ENCODE data around the gene DTX3.

Gene DTX3

GRCh38 chr12:57577981-57578758 is 26.5 kb upstream of the DTX3 start:
- no peak for DNase-seq (ENCODE audit: low read depth)
- no peak overlapping the region for H3K4me3 ChIP-seq (ENCODE audit: control insufficient read depth, low read depth, low read length)
- TF ChIP-seq, protein P1, sequence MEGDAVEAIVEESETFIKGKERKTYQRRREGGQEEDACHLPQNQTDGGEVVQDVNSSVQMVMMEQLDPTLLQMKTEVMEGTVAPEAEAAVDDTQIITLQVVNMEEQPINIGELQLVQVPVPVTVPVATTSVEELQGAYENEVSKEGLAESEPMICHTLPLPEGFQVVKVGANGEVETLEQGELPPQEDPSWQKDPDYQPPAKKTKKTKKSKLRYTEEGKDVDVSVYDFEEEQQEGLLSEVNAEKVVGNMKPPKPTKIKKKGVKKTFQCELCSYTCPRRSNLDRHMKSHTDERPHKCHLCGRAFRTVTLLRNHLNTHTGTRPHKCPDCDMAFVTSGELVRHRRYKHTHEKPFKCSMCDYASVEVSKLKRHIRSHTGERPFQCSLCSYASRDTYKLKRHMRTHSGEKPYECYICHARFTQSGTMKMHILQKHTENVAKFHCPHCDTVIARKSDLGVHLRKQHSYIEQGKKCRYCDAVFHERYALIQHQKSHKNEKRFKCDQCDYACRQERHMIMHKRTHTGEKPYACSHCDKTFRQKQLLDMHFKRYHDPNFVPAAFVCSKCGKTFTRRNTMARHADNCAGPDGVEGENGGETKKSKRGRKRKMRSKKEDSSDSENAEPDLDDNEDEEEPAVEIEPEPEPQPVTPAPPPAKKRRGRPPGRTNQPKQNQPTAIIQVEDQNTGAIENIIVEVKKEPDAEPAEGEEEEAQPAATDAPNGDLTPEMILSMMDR (conservative IDR thresholded peaks at IDR 0.05; ENCODE audit: control insufficient read depth, insufficient read depth, low read depth, low read length), result no peak

DNA sequence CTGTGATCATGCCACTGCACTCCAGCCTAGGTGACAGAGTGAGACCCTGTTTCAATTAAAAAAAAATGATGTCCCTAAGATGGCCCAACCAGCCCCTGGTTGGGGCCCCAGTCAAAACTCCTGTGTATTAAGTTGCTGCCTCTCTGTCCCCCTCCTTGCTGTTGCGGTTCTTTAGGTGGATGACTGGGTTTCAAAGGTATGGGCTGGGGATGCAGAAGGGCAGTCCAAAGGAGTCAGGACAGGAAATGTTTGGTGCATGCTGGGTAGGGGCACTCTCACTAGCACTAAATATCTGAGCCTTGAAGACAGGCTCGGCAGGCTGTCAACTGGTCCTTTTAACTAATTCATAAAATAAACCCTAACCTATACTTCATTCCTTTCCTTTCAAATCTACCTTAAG is 25.6 kb upstream of the DTX3 start:
- no peak overlapping the region for H3K4me3 ChIP-seq (ENCODE audit: control insufficient read depth, low read depth, low read length)
- TF ChIP-seq, protein P1 (conservative IDR thresholded peaks at IDR 0.05; ENCODE audit: control insufficient read depth, insufficient read depth, low read depth, low read length), result no peak
- no peak for DNase-seq (ENCODE audit: low read depth)

DNA sequence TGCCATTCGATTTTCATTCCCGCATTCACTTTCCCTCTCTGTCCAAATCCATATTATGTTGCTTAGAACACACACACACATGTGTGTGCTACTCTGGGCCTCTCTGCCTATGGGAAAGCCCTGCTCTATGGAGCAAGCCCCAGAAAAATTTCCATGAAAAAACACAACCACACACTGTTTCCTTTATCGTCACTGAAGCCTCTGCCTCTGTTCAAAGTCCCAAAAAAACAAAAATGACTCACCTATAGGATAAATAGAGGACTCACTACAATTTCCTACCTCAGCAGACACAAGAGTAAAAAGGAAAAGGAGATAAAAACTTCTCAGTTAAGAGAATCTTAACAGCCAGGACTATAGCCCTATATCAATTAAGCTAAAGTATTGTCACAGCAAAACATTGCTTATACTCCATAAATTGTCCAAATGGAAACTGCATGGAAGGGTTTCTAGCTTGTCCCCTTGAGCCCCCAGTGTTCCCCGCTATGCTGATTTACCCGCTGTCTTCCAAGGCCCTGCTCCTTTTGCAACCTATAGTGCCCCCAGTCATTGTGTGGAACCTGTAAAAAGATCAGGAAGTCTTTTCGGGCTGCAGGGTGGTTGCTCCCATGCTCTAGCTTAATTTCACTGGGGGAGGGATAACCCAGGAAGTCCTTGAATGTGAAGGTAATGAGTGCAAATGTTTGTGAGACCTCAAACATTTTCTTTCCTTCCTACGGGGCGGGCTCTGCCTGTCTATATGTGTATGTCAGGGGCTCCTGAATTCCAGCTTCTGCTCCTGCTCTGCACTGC is 24.8 kb upstream of the DTX3 start:
- DNase-seq (ENCODE audit: low read depth), result no peak
- no peak overlapping the region for H3K4me3 ChIP-seq (ENCODE audit: control insufficient read depth, low read depth, low read length)
- TF ChIP-seq, protein P1 (conservative IDR thresholded peaks at IDR 0.05; ENCODE audit: control insufficient read depth, insufficient read depth, low read depth, low read length), result no peak

DNA sequence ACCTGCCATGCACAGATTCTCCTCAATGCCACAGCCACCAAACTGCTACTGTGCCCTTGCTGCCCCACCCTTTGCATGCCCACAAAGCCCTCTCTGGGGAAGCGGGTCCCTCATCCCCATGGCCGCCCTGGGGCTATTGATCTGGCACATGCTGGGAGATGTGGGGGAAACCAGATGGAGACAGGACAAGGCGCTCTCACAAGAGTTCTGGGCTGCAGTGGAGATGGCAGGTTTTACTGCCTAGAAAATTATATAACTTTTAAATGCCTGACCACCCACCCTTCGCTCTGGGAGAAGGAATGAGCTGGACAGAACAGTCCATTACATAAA is 24.2 kb upstream of the DTX3 start:
- no peak overlapping the region for H3K4me3 ChIP-seq (ENCODE audit: control insufficient read depth, low read depth, low read length)
- TF ChIP-seq, protein P1 (conservative IDR thresholded peaks at IDR 0.05; ENCODE audit: control insufficient read depth, insufficient read depth, low read depth, low read length), result no peak
- DNase-seq (ENCODE audit: low read depth), result no peak

- DNase-seq (ENCODE audit: low read depth), result no peak
- TF ChIP-seq, protein P1 (conservative IDR thresholded peaks at IDR 0.05; ENCODE audit: control insufficient read depth, insufficient read depth, low read depth, low read length), result no peak
- no peak overlapping the region for H3K4me3 ChIP-seq (ENCODE audit: control insufficient read depth, low read depth, low read length)
Observed at GRCh38 chr12:57581802-57582201, 22.8 kb upstream of the DTX3 start.

DNA sequence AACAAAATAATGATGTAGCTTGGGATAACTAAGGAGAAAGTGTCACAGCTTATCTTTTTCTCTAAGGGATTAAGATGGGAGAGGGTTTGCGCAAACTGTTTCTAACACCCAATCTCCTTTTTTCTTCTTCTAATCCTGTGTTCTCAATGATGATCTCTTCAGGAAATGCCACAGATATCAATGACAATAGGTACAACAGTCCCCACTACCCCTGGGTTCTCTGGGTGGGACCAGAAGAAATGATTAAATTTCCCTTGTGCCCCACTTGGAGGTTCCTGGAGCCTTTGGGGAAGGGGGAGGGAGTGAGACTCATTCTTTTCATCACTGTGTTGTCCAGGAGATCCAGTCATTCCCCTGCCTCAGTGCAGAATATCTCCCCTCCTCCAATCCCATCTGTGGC is 22.2 kb upstream of the DTX3 start:
- no peak overlapping the region for H3K4me3 ChIP-seq (ENCODE audit: control insufficient read depth, low read depth, low read length)
- no peak for DNase-seq (ENCODE audit: low read depth)
- TF ChIP-seq, protein P1 (conservative IDR thresholded peaks at IDR 0.05; ENCODE audit: control insufficient read depth, insufficient read depth, low read depth, low read length), result no peak

Measured in fibroblast of mammary gland (primary cell).